HepG2 (cell line): Measurements from ENCODE around the gene SLAMF8. TPM values are rescaled to one million over a fixed set of nuclear protein-coding genes. Genes with fewer than 3 reads are reported as not detected.
A peak's percentile ranks its signal among the peaks of the same experiment; 100 is the strongest.

Experiments used
- ATAC-seq: fragments of 200-7000 bp; cut with Tn5 transposase; 3 replicates; pipeline ENCODE4 v1.9.1; 2020; ENCODE audit warnings: mild to moderate bottlenecking, moderate library complexity
- BruUV-seq: library from RNA; stranded (reverse); fragments of 400-500 nt; replicated peaks from 2 replicates; lab custom pipeline; 2021; lab: Mats Ljungman, UMichigan
- CTCF ChIA-PET: fragments of 300-600 bp; formaldehyde crosslinking; extraction: SDS; loops from one replicate; lab custom pipeline; 2021; ENCODE audit warnings: low total read pairs, inconsistent platforms, low intra/inter-chr PET ratio; lab: Yijun Ruan, JAX
- POLR2A ChIA-PET: fragments of 350-600 bp; sonication (Branson Sonifier 250); formaldehyde crosslinking; loops from one replicate; lab custom pipeline; 2020; ENCODE audit warnings: antibody characterized with exemption, inconsistent platforms; lab: Yijun Ruan, JAX
- DNase-seq: peaks from one replicate; pipeline ENCODE4 v3.0.0-alpha.2; 2015; ENCODE audit warnings: low spot score
- FAIRE-seq: peaks from 3 replicates; lab custom pipeline; 2011; peaks lifted over from hg19 to GRCh38; lab: Jason Lieb, UNC
- H2AFZ ChIP-seq: one replicate; pipeline ENCODE4 v1.6.1; 2011; ENCODE audit warnings: low read length, inconsistent platforms
- H3K27ac ChIP-seq: fragments of 300-600 bp; 3 replicates; pipeline ENCODE4 v1.8.0; 2011; ENCODE audit warnings: mixed run types, mild to moderate bottlenecking, mixed read lengths, low read length, inconsistent platforms; ENCODE audit not compliant: insufficient read depth; ENCODE audit errors: extremely low read length
- H3K27me3 ChIP-seq, 2 experiments: fragments of 200-600 bp in 1 of 2; 2 replicates in 1 of 2; 3 replicates in 1 of 2; pipeline versions ENCODE4 v1.6.0 to v1.8.0; 2011; ENCODE audit warnings: low read length in 2 of 2, mild to moderate bottlenecking in 2 of 2, moderate library complexity in 2 of 2, inconsistent platforms in 1 of 2; ENCODE audit not compliant: insufficient read depth in 2 of 2, control insufficient read depth in 1 of 2
- H3K36me3 ChIP-seq, 2 experiments: fragments of 200-600 bp in 1 of 2; replicated peaks in 1 of 2; 2 replicates in 1 of 2; 3 replicates in 1 of 2; pipeline versions ENCODE4 v1.5.1 to v1.8.0; 2011; ENCODE audit warnings: low read length in 2 of 2, inconsistent platforms in 1 of 2; ENCODE audit not compliant: insufficient read depth in 2 of 2, control insufficient read depth in 1 of 2
- H3K4me1 ChIP-seq: 2 replicates; pipeline ENCODE4 v1.5.1; 2012; ENCODE audit warnings: low read length, inconsistent platforms; ENCODE audit not compliant: insufficient read depth
- H3K4me2 ChIP-seq: 2 replicates; pipeline ENCODE4 v1.6.0; 2011; ENCODE audit warnings: low read depth, low read length, inconsistent platforms
- H3K4me3 ChIP-seq, 3 experiments: fragments of 200-600 bp in 1 of 3; sonication (generic), shearing (Covaris generic) in 1 of 3; replicated peaks in 1 of 3; 2 replicates each; pipeline ENCODE4 v1.5.1; 2011 to 2016; ENCODE audit warnings: low read length in 3 of 3, inconsistent platforms in 2 of 3, low read depth in 2 of 3, mild to moderate bottlenecking in 2 of 3, control low read depth in 1 of 3, mixed read lengths in 1 of 3; ENCODE audit not compliant: insufficient read depth in 1 of 3
- H3K79me2 ChIP-seq: one replicate; pipeline ENCODE4 v1.6.1; 2011; ENCODE audit warnings: low read length, inconsistent platforms; ENCODE audit not compliant: insufficient read depth
- H3K9ac ChIP-seq: 2 replicates; pipeline ENCODE4 v1.6.0; 2011; ENCODE audit warnings: mild to moderate bottlenecking, low read depth, low read length, inconsistent platforms; ENCODE audit not compliant: insufficient read depth
- H3K9me3 ChIP-seq: 2 replicates; pipeline ENCODE4 v1.5.1; 2012; ENCODE audit warnings: mild to moderate bottlenecking, low read length
- H4K20me1 ChIP-seq: 2 replicates; pipeline ENCODE4 v1.6.0; 2011; ENCODE audit warnings: inconsistent platforms, mild to moderate bottlenecking, low read length, moderate library complexity; ENCODE audit not compliant: insufficient read depth
- BCL6 ChIP-seq: IDR thresholded peaks from 2 replicates; pipeline ENCODE4 v1.6.1; 2016; ENCODE audit warnings: missing genetic modification reagents, missing compliant biosample characterization
- CEBPB ChIP-seq: IDR thresholded peaks from 2 replicates; pipeline ENCODE4 v1.6.1; 2011; ENCODE audit warnings: low read depth, low read length, improper control_type of control experiment, borderline replicate concordance
- ZBTB10 ChIP-seq: sonication (generic); formaldehyde crosslinking; IDR thresholded peaks from 2 replicates; pipeline ENCODE4 v1.4.0; 2020; ENCODE audit warnings: missing genetic modification reagents, borderline replicate concordance
- ZHX1 ChIP-seq: sonication (generic); formaldehyde crosslinking; IDR thresholded peaks from 2 replicates; pipeline ENCODE4 v1.8.1; 2022; ENCODE audit warnings: low read depth, mild to moderate bottlenecking, missing genetic modification reagents
- WGBS: methylation state at CpG from one replicate; pipeline ENCODE4 v1.1.6; 2017; ENCODE audit warnings: low lambda C conversion rate; 5-methylcytosine and 5-hydroxymethylcytosine counted together
- in situ Hi-C: cut with HindIII; loops from 2 replicates; pipeline ENCODE4 v1.10.0; 2017; ENCODE audit warnings: low pct_unique_long_range_greater_than_20kb; ENCODE audit not compliant: extremely low pct_ligation_motif_present
- intact Hi-C: fragments of 100-400 bp; cut with micrococcal nuclease; formaldehyde crosslinking; loops from one replicate; pipeline ENCODE4 v1.10.0; 2022; ENCODE audit not compliant: unreplicated experiment
- polyA plus RNA-seq, 8 experiments: library from polyadenylated mRNA; depleted of rRNA in 3 of 8; stranded (reverse) in 7 of 8; unstranded in 1 of 8; fragments of >200 nt; fragmentation: Illumina TruSeq in 4 of 8; extraction: Trizol in 4 of 8; gene quantifications; 2 replicates each; pipeline versions ENCODE4 v1.2.1 to v1.2.3, GENCODE V29; 2011 to 2016; ENCODE audit warnings: low read depth in 4 of 8, missing spikeins in 1 of 8, mixed read lengths in 1 of 8; ENCODE audit not compliant: insufficient read depth in 1 of 8
- total RNA-seq, 5 experiments: library from RNA; depleted of rRNA; stranded (reverse); fragments of >200 nt; fragmentation: Illumina TruSeq; extraction: Trizol; gene quantifications; 2 replicates each; pipeline ENCODE4 v1.2.3, GENCODE V29; 2016; ENCODE audit warnings: low read depth in 1 of 5

The SLAMF8 gene
- total and polyA plus RNA-seq, 2 of the 13 experiments (the other 11 are each of a cell fraction or from before 2014, with no cell fraction given), result not detected

- H3K79me2 ChIP-seq, result no peaks in the 10 kb centered on the region
- BruUV-seq, result no TSS peak
- H3K9me3 ChIP-seq, result no peaks in the 10 kb centered on the region
- H3K4me1 ChIP-seq, result no peaks in the 10 kb centered on the region
- TF ChIP-seq ZBTB10 (CRISPR knock-in tag) (no peak), CEBPB (peak; percentile 62; the same call in 1 of the 2 replicates)
- TF ChIP-seq, all 625 proteins: peak for 1
- in situ Hi-C loops (no loop called here), intact Hi-C loops (loop anchor here (1.0 kb wide), 1 partner anchor 87 kb away; no protein-coding TSS in a partner anchor)
- H3K4me3 ChIP-seq, result no peak overlapping the region
- H3K36me3 ChIP-seq, result no peaks in the 10 kb centered on the region
- H3K9ac ChIP-seq, result no peak overlapping the region
- peaks cover 4 to 7% of the 10 kb centered on the region in 2 experiments; a peak in 3 of 5 replicates for H3K27me3 ChIP-seq
- POLR2A ChIA-PET, result no interaction called here
- DNase-seq, result no peak
- H3K27ac ChIP-seq, result no peak overlapping the region
- FAIRE-seq, result no peak
- H3K4me2 ChIP-seq, result no peak overlapping the region
- H2AFZ ChIP-seq, result no peak overlapping the region
- CTCF ChIA-PET, result no interaction called here
- 16% methylated on average over 7 of the region's 7 CpGs for WGBS
- H4K20me1 ChIP-seq, result no peaks in the 10 kb centered on the region
- ATAC-seq, result no peak
Measured at GRCh38 chr1:159803956-159804689, 22.6 kb upstream of the SLAMF8 start.

- no peaks in the 10 kb centered on the region for H3K9me3 ChIP-seq
- TF ChIP-seq ZHX1 (CRISPR knock-in tag) (no peak), BCL6 (CRISPR knock-in tag) (no peak)
- FAIRE-seq, result no peak
- no peak overlapping the region for H3K9ac ChIP-seq
- no peak for DNase-seq
- H3K4me2 ChIP-seq, result no peak overlapping the region
- POLR2A ChIA-PET, result no interaction called here
- BruUV-seq, result no TSS peak
- in situ Hi-C loops (no loop called here), intact Hi-C loops (no loop called here)
- ATAC-seq, result no peak
- no peak overlapping the region for H3K27ac ChIP-seq
- H3K36me3 ChIP-seq, result no peaks in the 10 kb centered on the region
- no peaks in the 10 kb centered on the region for H4K20me1 ChIP-seq
- H2AFZ ChIP-seq, result no peak overlapping the region
- WGBS, result 0% methylated on average over 2 of the region's 2 CpGs
- no peaks in the 10 kb centered on the region for H3K79me2 ChIP-seq
- CTCF ChIA-PET, result no interaction called here
- no peaks in the 10 kb centered on the region for H3K4me1 ChIP-seq
- H3K4me3 ChIP-seq, result no peak overlapping the region
- peaks cover 4 to 7% of the 10 kb centered on the region in 2 experiments; a peak in 3 of 5 replicates for H3K27me3 ChIP-seq
Measured at GRCh38 chr1:159804924-159805323, 21.7 kb upstream of the SLAMF8 start.
